ENCODE results near the gene DNAJC10.
A peak's percentile ranks its signal among the peaks of the same experiment; 100 is the strongest.
"Not testable (repeated sequence)": the region's sequence is repeated elsewhere in the genome, so short reads cannot be mapped to it uniquely, and the experiment has no call there.

The DNAJC10 gene

GRCh38 chr2:182726473-182726872 is 10.4 kb downstream of the DNAJC10 start:
- DNase-seq = no peak

GRCh38 chr2:182728014-182728413 is 12.0 kb downstream of the DNAJC10 start:
- DNase-seq = no peak

DNA sequence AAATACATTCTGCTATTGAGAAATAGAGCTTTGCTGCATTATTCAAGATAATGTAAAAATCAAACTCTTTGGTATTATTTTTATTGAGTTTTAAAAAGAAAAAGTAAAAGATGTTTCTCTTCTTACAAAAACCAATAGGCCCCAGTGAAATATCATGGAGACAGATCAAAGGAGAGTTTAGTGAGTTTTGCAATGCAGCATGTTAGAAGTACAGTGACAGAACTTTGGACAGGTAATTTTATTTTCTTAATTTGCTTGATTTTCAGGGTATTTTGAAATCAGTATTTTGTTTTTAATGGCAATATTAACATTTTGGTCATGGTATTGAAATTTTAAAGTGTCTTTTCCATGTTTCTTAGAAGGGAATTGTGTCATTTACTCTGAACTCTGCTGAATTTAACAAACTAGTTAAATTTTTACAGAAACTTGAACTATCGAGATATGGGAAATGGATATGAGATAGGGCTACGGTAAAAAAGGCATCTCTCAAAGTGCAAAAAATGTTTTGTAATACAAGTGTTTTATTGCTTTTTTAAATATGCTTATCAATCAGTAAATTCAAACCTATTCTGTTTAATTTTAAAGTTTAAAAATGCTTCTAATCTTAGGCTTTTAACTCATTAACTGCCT is 13.8 kb downstream of the DNAJC10 start:
- DNase-seq = no peak

GRCh38 chr2:182730486-182730885 is 14.4 kb downstream of the DNAJC10 start:
- no peak for DNase-seq

DNA sequence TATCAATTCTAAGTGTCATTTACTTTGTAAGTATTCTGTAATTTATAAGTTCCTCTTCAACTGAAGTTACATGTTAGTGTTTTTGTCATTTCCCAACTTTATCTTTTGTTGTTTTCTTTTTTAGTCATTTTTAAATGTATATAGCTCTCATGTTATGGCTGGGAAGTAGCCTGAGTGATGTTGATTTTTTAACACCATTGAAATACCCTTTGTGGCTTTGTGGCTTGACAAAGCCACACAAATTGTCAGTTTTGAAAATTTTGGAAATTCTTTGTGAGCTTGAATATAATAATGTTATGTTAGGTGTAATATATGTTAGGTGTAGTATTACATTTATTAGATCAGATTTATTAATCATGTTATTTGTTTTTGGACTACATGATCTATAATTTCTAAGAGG is 16.7 kb downstream of the DNAJC10 start:
- DNase-seq = no peak

- DNase-seq = no peak
Measured at GRCh38 chr2:182733572-182733971, 17.5 kb downstream of the DNAJC10 start.

GRCh38 chr2:182736856-182737255 is 20.8 kb downstream of the DNAJC10 start:
- not testable (repeated sequence) for DNase-seq

- peak; percentile 19 for DNase-seq
Measured at GRCh38 chr2:182740701-182741100, 24.6 kb downstream of the DNAJC10 start.

DNA sequence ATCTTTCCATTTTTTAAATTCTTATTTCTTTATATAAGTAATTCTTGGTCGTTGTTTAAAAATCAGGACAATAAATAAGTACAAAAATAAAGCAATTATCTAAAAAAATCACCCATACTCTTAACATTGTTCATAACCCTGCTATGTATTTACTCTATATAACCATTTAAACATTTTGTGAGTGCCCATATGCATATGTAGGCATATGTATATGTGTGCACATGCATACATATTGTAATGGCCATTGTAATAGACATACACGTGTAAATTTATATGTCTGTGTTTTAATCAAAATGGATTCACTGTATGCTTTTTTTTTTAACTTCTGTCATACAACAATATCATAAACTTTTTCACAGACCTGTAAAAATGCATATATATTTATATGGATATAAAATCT is 25.6 kb downstream of the DNAJC10 start:
- DNase-seq = no peak

- DNase-seq = no peak
Measured at GRCh38 chr2:182744490-182744889, 28.4 kb downstream of the DNAJC10 start.

DNA sequence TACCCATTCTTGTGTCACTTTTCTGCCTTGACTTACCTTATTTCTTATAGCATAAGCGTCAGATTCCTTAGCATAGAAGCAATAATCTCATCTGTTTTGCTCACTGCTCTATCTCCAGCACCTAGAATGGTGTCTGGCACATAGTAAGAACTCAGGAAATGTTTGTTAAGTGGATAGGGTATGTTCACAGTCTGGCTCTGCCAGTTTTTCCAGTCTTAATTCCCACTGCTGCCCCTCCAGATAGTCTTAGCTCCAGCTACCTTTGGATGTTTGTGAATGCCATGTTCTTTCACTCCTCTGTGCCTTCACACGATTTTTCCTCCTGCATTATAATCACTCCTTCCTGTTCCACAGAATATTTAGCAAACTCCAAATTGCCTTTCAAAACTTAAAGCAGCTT is 29.0 kb downstream of the DNAJC10 start:
- DNase-seq = no peak

DNA sequence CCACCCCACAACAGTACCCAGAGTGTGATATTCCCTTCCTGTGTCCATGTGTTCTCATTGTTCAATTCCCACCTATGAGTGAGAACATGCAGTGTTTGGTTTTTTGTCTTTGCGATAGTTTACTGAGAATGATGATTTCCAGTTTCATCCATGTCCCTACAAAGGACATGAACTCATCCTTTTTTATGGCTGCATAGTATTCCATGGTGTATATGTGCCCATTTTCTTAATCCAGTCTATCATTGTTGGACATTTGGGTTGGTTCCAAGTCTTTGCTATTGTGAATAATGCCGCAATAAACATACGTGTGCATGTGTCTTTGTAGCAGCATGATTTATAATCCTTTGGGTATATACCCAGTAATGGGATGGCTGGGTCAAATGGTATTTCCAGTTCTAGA is 29.8 kb downstream of the DNAJC10 start:
- DNase-seq = not testable (repeated sequence)

DNA sequence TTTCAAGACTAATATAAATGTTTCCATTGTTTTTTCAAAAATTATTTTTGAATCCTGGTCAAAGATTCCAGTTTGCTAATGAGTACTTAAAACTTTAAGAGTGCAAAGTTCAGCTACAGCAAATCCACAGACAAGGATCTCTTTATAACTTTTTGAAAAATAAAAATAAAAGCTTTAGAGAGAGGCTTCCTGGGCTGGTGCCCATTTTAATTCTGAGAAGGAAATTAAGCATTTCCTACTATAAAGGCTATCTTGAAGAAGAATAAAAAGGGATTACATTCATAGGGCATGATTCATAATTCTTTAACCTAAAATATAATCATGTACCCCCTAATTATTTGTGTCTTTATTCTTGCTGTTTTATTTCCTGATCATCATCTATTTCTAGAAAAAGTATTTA is 38.2 kb downstream of the DNAJC10 start:
- no peak for DNase-seq

- no peak for DNase-seq
Measured at GRCh38 chr2:182758379-182758778, 42.3 kb downstream of the DNAJC10 start.

DNA sequence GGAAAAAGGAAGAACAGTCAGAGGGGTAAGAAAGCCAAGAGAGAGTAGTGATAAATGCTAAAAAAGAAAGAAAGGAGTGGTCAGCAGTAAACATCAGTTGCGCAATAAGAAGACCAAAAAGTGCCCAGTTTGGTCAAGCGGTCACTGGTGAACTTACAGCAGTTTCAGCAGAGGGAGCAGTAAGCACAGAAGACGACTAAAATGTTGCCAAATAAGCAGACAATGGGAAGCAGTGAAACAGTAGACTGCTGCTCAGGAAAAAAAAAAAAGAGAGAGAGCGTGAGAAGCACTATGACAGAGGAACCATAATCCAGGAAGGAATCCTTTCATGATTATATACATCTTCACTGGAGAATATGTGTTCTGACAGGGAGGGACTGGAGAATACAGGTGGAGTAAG is 45.8 kb downstream of the DNAJC10 start:
- DNase-seq = no peak

GRCh38 chr2:182763311-182763912 is 47.4 kb downstream of the DNAJC10 start:
- DNase-seq = peak; percentile 8

DNA sequence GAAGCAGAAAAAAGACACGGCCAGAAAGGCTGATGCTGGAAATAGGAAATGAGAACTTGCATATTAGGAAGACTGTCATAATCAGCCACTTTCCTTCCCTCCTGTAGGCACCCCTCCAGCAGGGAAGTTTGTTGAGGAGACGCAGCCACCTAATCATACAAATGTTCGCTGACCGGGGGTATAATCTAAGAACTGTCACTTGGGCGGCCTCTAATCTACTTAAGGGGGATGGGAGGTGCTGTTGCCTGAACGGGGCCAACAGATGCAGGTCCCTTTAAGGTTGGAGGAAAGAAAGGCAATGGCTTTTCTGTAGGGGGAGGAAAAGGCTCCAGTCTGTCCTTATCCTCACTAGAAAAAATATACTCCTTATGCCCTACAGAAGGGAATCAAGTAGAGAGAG is 50.6 kb downstream of the DNAJC10 start:
- DNase-seq = no peak

GRCh38 chr2:182767578-182767977 is 51.5 kb downstream of the DNAJC10 start:
- DNase-seq = no peak

DNA sequence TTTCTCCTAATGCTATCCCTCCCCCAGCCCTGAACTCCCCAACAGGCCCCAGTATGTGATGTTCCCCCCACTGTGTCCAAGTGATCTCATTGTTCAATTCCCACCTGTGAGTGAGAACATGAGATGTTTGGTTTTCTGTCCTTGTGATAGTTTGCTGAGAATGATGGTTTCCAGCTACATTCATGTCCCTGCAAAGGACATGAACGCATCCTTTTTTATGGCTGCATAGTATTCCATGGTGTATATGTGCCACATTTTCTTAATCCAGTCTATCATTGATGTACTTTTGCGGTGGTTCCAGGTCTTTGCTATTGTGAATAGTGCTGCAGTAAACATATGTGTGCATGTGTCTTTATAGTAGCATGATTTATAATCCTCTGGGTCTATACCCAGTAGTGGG is 52.9 kb downstream of the DNAJC10 start:
- not testable (repeated sequence) for DNase-seq

DNA sequence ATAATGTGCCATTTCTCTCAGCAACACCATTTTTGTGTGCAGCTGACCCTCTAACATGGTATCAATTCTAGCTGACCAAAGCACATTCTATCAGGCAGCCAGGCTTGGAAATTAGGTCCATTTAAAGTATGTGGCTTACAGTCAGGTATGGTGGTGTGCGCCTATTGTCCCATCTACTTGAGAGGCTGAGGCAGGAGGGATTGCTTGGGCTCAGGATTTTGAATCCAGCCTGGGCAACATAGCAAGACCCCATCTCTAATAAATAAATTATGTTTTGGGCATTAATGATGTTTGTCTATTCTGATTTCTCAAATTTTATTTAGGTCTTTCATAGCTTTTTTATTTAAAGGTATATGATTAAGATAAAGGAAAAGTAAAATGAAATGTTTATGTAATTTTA is 63.3 kb downstream of the DNAJC10 start:
- no peak for DNase-seq

DNA sequence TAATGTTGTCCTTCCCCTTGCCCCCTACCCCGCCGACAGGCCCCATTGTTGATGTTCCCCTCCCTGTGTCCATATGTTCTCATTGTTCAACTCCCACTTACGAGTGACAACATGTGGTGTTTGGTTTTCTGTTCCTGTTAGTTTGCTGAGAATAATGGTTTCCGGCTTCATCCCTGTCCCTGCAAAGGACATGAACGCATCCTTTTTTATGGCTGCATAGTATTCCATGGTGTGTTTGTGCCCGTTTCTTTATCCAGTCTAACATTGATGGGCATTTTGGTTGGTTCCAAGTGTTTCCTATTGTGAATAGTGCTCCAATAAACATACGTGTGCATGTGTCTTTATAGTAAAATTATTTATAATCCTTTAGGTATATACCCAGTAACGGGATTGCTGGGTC is 65.0 kb downstream of the DNAJC10 start:
- not testable (repeated sequence) for DNase-seq

GRCh38 chr2:182782686-182783085 is 66.6 kb downstream of the DNAJC10 start:
- DNase-seq = not testable (repeated sequence)

DNA sequence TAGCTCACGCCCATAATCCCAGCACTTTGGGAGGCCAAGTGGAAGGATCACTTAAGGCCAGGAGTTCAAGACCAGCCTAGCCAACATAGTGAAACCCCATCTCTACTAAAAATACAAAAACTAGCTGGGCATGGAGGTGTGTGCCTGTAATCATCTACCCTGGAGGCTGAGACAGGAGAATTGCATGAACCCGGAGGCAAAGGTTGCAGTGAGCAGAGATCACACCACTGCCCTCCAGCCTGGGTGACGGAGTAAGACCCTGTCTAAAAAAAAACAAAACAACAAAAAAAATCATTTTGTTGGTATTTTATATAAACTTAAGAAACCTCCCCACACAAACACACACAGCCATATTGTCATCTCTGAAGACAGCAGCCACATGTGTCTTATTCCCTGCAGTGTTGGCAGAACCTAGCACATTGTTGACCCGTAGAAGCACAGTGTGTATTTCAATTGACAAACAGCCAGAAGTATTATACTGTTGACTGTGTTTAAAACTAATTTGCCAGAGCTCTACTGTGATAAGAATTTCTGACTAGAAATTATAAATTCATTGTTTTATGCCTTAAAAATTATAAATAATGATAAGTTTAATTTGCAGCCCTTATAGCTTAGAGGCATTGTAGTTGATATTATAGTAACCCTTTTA is 68.1 kb downstream of the DNAJC10 start:
- DNase-seq = no peak

- DNase-seq = no peak
Measured at GRCh38 chr2:182784777-182785176, 68.7 kb downstream of the DNAJC10 start.

DNA sequence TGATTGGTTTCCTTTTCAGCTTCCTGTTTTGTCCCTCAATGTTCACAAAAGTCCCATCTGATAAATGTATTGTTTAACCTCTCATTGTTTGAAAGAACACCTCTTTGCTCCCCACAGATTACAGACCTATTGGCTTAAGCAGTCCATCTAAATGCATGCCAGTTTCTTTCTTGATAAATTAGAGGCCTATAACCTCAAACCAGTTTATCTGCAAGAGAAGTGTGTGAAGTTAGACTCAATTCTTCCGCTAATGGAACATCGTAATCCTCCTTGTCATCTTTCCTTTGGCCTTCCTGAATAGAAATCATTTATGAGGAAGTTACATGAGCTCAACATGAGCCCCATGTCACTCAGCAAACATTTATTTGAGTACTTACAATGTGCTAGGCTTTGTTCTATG is 76.4 kb downstream of the DNAJC10 start:
- DNase-seq = no peak

Data from CD4-positive, alpha-beta T cell treated with Interleukin-21 for 1 hour (primary cell).